ENCODE results near the gene PDK2.
"Not testable (repeated sequence)": the region's sequence is repeated elsewhere in the genome, so short reads cannot be mapped to it uniquely, and the experiment has no call there.

The PDK2 gene

GRCh38 chr17:50059256-50059655 lies 35.9 kb upstream of the PDK2 start:
- DNase-seq, result no peak

- no peak for DNase-seq
Observed at GRCh38 chr17:50059759-50060273, 35.3 kb upstream of the PDK2 start.

- DNase-seq, result no peak
Observed at GRCh38 chr17:50060951-50061712, 34.0 kb upstream of the PDK2 start.

- not testable (repeated sequence) for DNase-seq
Observed at GRCh38 chr17:50061713-50062045, 33.5 kb upstream of the PDK2 start.

- peak; percentile 66 for DNase-seq
Observed at GRCh38 chr17:50062293-50063243, 32.6 kb upstream of the PDK2 start.

- DNase-seq, result no peak
Observed at GRCh38 chr17:50063561-50064252, 31.4 kb upstream of the PDK2 start.

- no peak for DNase-seq
Observed at GRCh38 chr17:50064253-50065001, 30.7 kb upstream of the PDK2 start.

GRCh38 chr17:50065056-50065455 lies 30.1 kb upstream of the PDK2 start:
- DNase-seq, result no peak

GRCh38 chr17:50066995-50067394 lies 28.2 kb upstream of the PDK2 start:
- DNase-seq, result no peak

GRCh38 chr17:50067996-50068395 lies 27.2 kb upstream of the PDK2 start:
- no peak for DNase-seq

- DNase-seq, result peak; percentile 2
Observed at GRCh38 chr17:50070908-50071680, 24.1 kb upstream of the PDK2 start.

- DNase-seq, result no peak
Observed at GRCh38 chr17:50071692-50072091, 23.5 kb upstream of the PDK2 start.

- DNase-seq, result no peak
Observed at GRCh38 chr17:50072130-50072529, 23.0 kb upstream of the PDK2 start.

GRCh38 chr17:50072925-50073324 lies 22.2 kb upstream of the PDK2 start:
- no peak for DNase-seq

GRCh38 chr17:50074227-50074626 lies 20.9 kb upstream of the PDK2 start:
- no peak for DNase-seq

- no peak for DNase-seq
Observed at GRCh38 chr17:50075446-50076032, 19.6 kb upstream of the PDK2 start.

- no peak for DNase-seq
Observed at GRCh38 chr17:50076221-50076590, 18.9 kb upstream of the PDK2 start.

- no peak for DNase-seq
Observed at GRCh38 chr17:50076591-50077235, 18.4 kb upstream of the PDK2 start.

- DNase-seq, result no peak
Observed at GRCh38 chr17:50078430-50078829, 16.7 kb upstream of the PDK2 start.

- no peak for DNase-seq
Observed at GRCh38 chr17:50079334-50080095, 15.6 kb upstream of the PDK2 start.

All from NCI-H1105 treated with DMSO at 0.1 percent for 48 hours (cell line).